ENCODE results near the gene SREBF1. TPM values are rescaled to one million over a fixed set of nuclear protein-coding genes. Genes with fewer than 3 reads are reported as not detected.

The SREBF1 gene
- total RNA-seq, 1 donor, result 115 TPM

DNA sequence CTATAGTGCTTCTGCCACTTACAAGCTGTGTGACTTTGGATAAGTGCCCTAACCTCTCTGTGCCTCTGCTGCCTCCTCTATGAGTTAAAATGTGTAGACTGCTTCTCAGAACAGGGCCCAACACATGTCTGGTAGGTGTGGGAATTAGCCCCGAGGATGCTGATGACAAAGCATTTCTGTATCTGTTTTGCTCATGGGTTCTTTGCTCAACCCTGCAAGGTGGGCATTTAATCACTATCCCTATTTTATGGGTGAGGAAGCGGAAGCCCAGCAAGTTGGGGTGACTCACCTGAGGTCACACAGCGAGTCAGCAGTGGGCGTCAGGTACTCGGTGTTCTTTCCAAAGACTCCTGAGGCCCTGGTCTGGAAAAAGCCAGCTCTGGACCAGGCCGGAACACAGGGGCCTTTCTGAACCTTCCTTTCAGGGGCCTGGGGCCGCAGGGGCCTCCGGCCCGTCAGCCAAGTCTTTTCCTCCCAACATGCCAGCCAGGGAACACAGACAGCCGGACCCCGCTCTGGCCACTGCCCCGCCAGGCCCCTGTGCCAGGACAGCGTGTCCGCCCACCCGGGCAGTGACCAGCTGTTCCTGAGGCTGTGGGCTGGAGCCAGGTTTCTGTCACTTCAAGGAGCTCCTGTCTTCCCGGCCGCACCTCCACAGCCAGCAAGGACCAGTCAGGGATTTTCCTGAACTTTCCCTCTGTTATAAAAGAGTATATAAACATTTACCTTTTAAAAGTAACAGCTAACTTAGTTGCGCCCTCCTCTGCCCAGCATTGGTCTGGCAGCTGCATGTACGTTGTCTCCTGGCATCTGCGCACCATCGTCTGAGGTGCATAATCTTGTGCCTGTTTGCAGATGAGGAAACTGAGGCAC lies 62.5 kb downstream of the SREBF1 start:
- H4K20me1 ChIP-seq (ENCODE audit: insufficient read depth, low read length), result peaks cover 80% of the 10 kb centered on the region
- peaks cover 3% of the 10 kb centered on the region for H3K4me1 ChIP-seq (ENCODE audit: insufficient read depth, low read length)
- no peak overlapping the region for H3K4me2 ChIP-seq (ENCODE audit: insufficient read depth, low read length)
- peaks cover 39% of the 10 kb centered on the region for H3K79me2 ChIP-seq (ENCODE audit: insufficient read depth, low read length)
- no peak for DNase-seq (ENCODE audit: insufficient read length, low spot score, missing footprints)
- H2AFZ ChIP-seq (ENCODE audit: low read length), result no peak overlapping the region
- H3K36me3 ChIP-seq (ENCODE audit: insufficient read depth, low read length), result no peaks in the 10 kb centered on the region
- peak; percentile 44 for TF ChIP-seq CTCF (IDR thresholded peaks at IDR 0.05; ENCODE audit: extremely low read depth, low read depth, low read length)
- H3K4me3 ChIP-seq (ENCODE audit: insufficient read depth, low read length), result no peak overlapping the region
- H3K9me3 ChIP-seq (ENCODE audit: low read depth, low read length), result no peaks in the 10 kb centered on the region
- no peaks in the 10 kb centered on the region for H3K27me3 ChIP-seq (ENCODE audit: insufficient read depth, low read length)
- H3K27ac ChIP-seq (ENCODE audit: low read depth, low read length), result no peak overlapping the region

DNA sequence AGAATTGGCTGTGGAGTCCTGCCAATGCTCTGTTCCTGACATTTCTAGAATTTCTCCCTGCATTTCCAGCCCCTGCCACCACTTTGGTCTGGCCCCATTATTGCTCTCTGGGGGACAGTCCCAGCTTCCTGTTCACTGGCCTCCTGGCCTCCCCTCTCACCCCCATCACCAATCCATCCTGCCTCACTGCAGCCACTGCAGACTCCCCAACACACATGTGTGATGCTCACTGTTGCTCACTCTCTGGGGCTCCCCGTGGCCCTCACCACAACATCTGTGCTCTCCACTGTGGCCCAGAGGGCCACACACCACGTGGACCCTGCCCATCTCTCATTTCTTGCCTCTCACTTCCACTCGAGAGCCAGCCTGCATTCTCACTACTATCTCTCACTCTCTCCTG lies 64.6 kb downstream of the SREBF1 start:
- DNase-seq (ENCODE audit: insufficient read length, low spot score, missing footprints), result no peak
- no peak overlapping the region for H3K4me2 ChIP-seq (ENCODE audit: insufficient read depth, low read length)
- no peaks in the 10 kb centered on the region for H3K36me3 ChIP-seq (ENCODE audit: insufficient read depth, low read length)
- no peak overlapping the region for H3K27ac ChIP-seq (ENCODE audit: low read depth, low read length)
- H4K20me1 ChIP-seq (ENCODE audit: insufficient read depth, low read length), result peaks cover 80% of the 10 kb centered on the region
- peaks cover 59% of the 10 kb centered on the region for H3K79me2 ChIP-seq (ENCODE audit: insufficient read depth, low read length)
- TF ChIP-seq CTCF (IDR thresholded peaks at IDR 0.05; ENCODE audit: extremely low read depth, low read depth, low read length), result no peak
- H3K9me3 ChIP-seq (ENCODE audit: low read depth, low read length), result no peaks in the 10 kb centered on the region
- no peak overlapping the region for H3K4me3 ChIP-seq (ENCODE audit: insufficient read depth, low read length)
- no peaks in the 10 kb centered on the region for H3K27me3 ChIP-seq (ENCODE audit: insufficient read depth, low read length)
- no peak overlapping the region for H2AFZ ChIP-seq (ENCODE audit: low read length)
- peaks cover 3% of the 10 kb centered on the region for H3K4me1 ChIP-seq (ENCODE audit: insufficient read depth, low read length)

DNA sequence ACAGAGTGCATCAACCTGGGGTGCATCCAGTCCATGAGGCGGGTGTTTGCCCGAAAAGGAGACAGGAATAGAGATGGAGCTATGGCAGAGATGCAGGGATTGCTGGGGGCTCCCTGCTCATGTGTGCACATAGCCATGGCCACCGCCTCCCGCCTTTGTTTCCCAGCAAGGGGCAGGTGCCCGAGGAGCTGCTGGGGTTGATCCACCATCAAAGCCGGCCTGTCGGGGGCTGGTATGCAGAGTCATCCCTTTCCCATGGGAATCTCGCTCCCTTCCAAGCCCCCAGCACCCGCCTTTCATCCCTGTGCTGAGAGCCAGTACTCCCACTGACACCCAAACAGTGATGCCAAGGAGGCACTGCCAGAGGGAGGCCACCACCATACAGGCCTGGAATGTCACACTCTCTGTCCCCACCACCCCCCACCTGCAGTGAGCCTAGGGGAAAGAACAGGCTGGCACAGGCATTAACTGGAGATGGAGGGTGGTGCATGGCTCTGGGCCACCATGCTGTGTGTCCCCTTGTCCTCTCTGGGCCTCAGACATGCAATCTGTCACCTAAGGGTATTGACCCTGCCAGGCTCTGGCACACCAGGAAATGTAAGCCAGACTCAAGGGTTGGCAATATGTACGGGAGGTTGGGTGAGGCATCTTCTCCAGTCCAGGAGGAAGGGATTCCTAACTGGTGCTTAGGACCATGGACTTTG lies 65.1 kb downstream of the SREBF1 start:
- Histone ChIP-seq H3K27ac (ENCODE audit: low read depth, low read length) (no peak overlapping the region), H3K9me3 (ENCODE audit: low read depth, low read length) (no peaks in the 10 kb centered on the region), H3K4me3 (ENCODE audit: insufficient read depth, low read length) (no peak overlapping the region), H3K79me2 (ENCODE audit: insufficient read depth, low read length) (peaks cover 59% of the 10 kb centered on the region), H4K20me1 (ENCODE audit: insufficient read depth, low read length) (peaks cover 77% of the 10 kb centered on the region), H2AFZ (ENCODE audit: low read length) (no peak overlapping the region), H3K27me3 (ENCODE audit: insufficient read depth, low read length) (no peaks in the 10 kb centered on the region), H3K4me2 (ENCODE audit: insufficient read depth, low read length) (no peak overlapping the region), H3K4me1 (ENCODE audit: insufficient read depth, low read length) (peaks cover 3% of the 10 kb centered on the region), H3K36me3 (ENCODE audit: insufficient read depth, low read length) (no peaks in the 10 kb centered on the region)
- no peak for TF ChIP-seq CTCF (IDR thresholded peaks at IDR 0.05; ENCODE audit: extremely low read depth, low read depth, low read length)
- DNase-seq (ENCODE audit: insufficient read length, low spot score, missing footprints), result no peak

DNA sequence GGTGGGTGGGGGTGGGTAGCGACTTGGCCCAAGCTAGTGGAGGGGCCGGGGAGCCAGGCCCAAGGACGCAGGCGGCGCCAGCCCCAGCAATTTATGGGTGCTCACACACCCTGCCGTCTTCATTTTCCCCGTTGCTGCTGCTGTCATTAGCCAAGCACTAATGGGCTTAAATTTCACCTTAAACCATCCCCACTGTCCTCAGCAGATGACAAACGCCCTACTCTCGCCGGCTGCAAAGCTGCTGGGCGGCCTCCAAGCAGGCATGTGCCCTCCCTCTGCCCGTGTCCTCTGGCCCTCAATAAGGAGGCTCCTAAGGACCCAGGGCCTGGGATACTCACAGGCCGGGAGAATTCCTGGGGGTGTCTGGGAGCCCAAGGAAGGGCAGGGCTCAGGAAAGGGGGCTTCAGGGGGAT lies 66.1 kb downstream of the SREBF1 start:
- TF ChIP-seq CTCF (IDR thresholded peaks at IDR 0.05; ENCODE audit: extremely low read depth, low read depth, low read length), result no peak

More for the DNA sequence above, 66.1 kb downstream of the SREBF1 start:
- no peak overlapping the region for H3K27ac ChIP-seq (ENCODE audit: low read depth, low read length)
- no peak overlapping the region for H3K4me3 ChIP-seq (ENCODE audit: insufficient read depth, low read length)
- no peak overlapping the region for H3K4me2 ChIP-seq (ENCODE audit: insufficient read depth, low read length)
- no peaks in the 10 kb centered on the region for H3K27me3 ChIP-seq (ENCODE audit: insufficient read depth, low read length)
- H2AFZ ChIP-seq (ENCODE audit: low read length), result no peak overlapping the region
- peaks cover 68% of the 10 kb centered on the region for H3K79me2 ChIP-seq (ENCODE audit: insufficient read depth, low read length)
- no peaks in the 10 kb centered on the region for H3K9me3 ChIP-seq (ENCODE audit: low read depth, low read length)
- peaks cover 82% of the 10 kb centered on the region for H4K20me1 ChIP-seq (ENCODE audit: insufficient read depth, low read length)
- no peaks in the 10 kb centered on the region for H3K36me3 ChIP-seq (ENCODE audit: insufficient read depth, low read length)
- no peak for DNase-seq (ENCODE audit: insufficient read length, low spot score, missing footprints)
- H3K4me1 ChIP-seq (ENCODE audit: insufficient read depth, low read length), result peaks cover 3% of the 10 kb centered on the region

Data from osteoblast (primary cell).